ENCODE data around the gene LARGE2.
A peak's percentile ranks its signal among the peaks of the same experiment; 100 is the strongest.

Gene LARGE2

GRCh38 chr11:45930951-45931570, 8.6 kb downstream of the LARGE2 start:
- DNase-seq: no peak

GRCh38 chr11:45931739-45932138, 9.3 kb downstream of the LARGE2 start:
- DNase-seq: no peak

- no peak for DNase-seq
Observed at GRCh38 chr11:45932217-45932616, 9.8 kb downstream of the LARGE2 start.

- DNase-seq: peak; percentile 79
Observed at GRCh38 chr11:45933131-45933831, 10.8 kb downstream of the LARGE2 start.

GRCh38 chr11:45933846-45934579, 11.6 kb downstream of the LARGE2 start:
- no peak for DNase-seq

GRCh38 chr11:45934580-45935318, 12.3 kb downstream of the LARGE2 start:
- no peak for DNase-seq

- DNase-seq: peak; percentile 15
Observed at GRCh38 chr11:45935349-45936064, 13.1 kb downstream of the LARGE2 start.

GRCh38 chr11:45936511-45937054, 14.1 kb downstream of the LARGE2 start:
- DNase-seq: no peak

- DNase-seq: no peak
Observed at GRCh38 chr11:45937916-45938315, 15.5 kb downstream of the LARGE2 start.

- no peak for DNase-seq
Observed at GRCh38 chr11:45939836-45940235, 17.4 kb downstream of the LARGE2 start.

- DNase-seq: no peak
Observed at GRCh38 chr11:45941285-45941684, 18.8 kb downstream of the LARGE2 start.

- no peak for DNase-seq
Observed at GRCh38 chr11:45942381-45942780, 19.9 kb downstream of the LARGE2 start.

- no peak for DNase-seq
Observed at GRCh38 chr11:45945397-45945999, 23.0 kb downstream of the LARGE2 start.

GRCh38 chr11:45947885-45948284, 25.4 kb downstream of the LARGE2 start:
- DNase-seq: no peak

- no peak for DNase-seq
Observed at GRCh38 chr11:45948356-45948755, 25.9 kb downstream of the LARGE2 start.

- no peak for DNase-seq
Observed at GRCh38 chr11:45949992-45950407, 27.5 kb downstream of the LARGE2 start.

- DNase-seq: no peak
Observed at GRCh38 chr11:45959851-45960250, 37.4 kb downstream of the LARGE2 start.

GRCh38 chr11:45960387-45961095, 38.1 kb downstream of the LARGE2 start:
- peak; percentile 43 for DNase-seq

GRCh38 chr11:45961751-45962240, 39.3 kb downstream of the LARGE2 start:
- no peak for DNase-seq

GRCh38 chr11:45964911-45965389, 42.5 kb downstream of the LARGE2 start:
- peak; percentile 60 for DNase-seq

GRCh38 chr11:45967506-45967905, 45.0 kb downstream of the LARGE2 start:
- DNase-seq: no peak

All from inflammatory macrophage treated with lipopolysaccharide for 4 hours (primary cell).